Measurements from ENCODE around the gene LHX5.

- TF ChIP-seq CTCF (IDR thresholded peaks at IDR 0.05): no peak
- no peak for TF ChIP-seq POLR2A (IDR thresholded peaks at IDR 0.05)
These were observed 50.6 kb downstream of the LHX5 start for GRCh38 chr12:113420996-113421595.

Measured in tibial nerve (tissue), 3 donors.